GM12873 (cell line): ENCODE results near the gene TPBGL.

ENCODE experiments used
- CTCF ChIP-seq: IDR thresholded peaks from 2 replicates; pipeline ENCODE4 v1.5.1; 2012; ENCODE audit warnings: low read depth, mild to moderate bottlenecking, moderate library complexity, low read length, control low read depth; ENCODE audit not compliant: insufficient read depth; ENCODE audit errors: missing control alignments

TPBGL gene

GRCh38 chr11:75285776-75286360, 45.3 kb downstream of the TPBGL start:
- no peak for TF ChIP-seq CTCF

GRCh38 chr11:75286826-75287465, 46.4 kb downstream of the TPBGL start:
- TF ChIP-seq CTCF, result no peak

- TF ChIP-seq CTCF, result no peak
Measured at GRCh38 chr11:75287579-75287978, 47.0 kb downstream of the TPBGL start.

GRCh38 chr11:75289511-75289760, 48.9 kb downstream of the TPBGL start:
- no peak for TF ChIP-seq CTCF

- no peak for TF ChIP-seq CTCF
Measured at GRCh38 chr11:75289919-75290318, 49.3 kb downstream of the TPBGL start.

GRCh38 chr11:75291741-75292140, 51.2 kb downstream of the TPBGL start:
- no peak for TF ChIP-seq CTCF

- TF ChIP-seq CTCF, result no peak
Measured at GRCh38 chr11:75292943-75293342, 52.4 kb downstream of the TPBGL start.
